K562 (cell line): ENCODE results near the gene ZNF780A.

Experiments
- CREB3 ChIP-seq: fragments of 450-650 bp; conservative IDR thresholded peaks from 2 replicates; pipeline ENCODE4 v1.6.1; 2016; ENCODE audit warnings: missing genetic modification characterization, low read depth, mild to moderate bottlenecking, missing compliant biosample characterization, moderate library complexity
- ELK1 ChIP-seq: sonication (generic); formaldehyde crosslinking; IDR thresholded peaks from 2 replicates; pipeline ENCODE4 v1.8.1; 2022; ENCODE audit warnings: missing genetic modification reagents
- EZH2 ChIP-seq: IDR thresholded peaks from 2 replicates; pipeline ENCODE4 v1.6.1; 2012; ENCODE audit warnings: low read depth, mild to moderate bottlenecking, inconsistent platforms, low read length, borderline replicate concordance
- FOXA1 ChIP-seq: fragments of 450-650 bp; IDR thresholded peaks from 2 replicates; pipeline ENCODE4 v1.6.1; 2016; ENCODE audit warnings: mild to moderate bottlenecking, borderline replicate concordance
- FOXJ3 ChIP-seq: sonication (generic); formaldehyde crosslinking; IDR thresholded peaks from 2 replicates; pipeline ENCODE4 v1.4.0; 2020; ENCODE audit warnings: mild to moderate bottlenecking, missing genetic modification reagents
- HCFC1 ChIP-seq: IDR thresholded peaks from 2 replicates; pipeline ENCODE4 v1.6.1; 2012; ENCODE audit warnings: low read depth, low read length, improper control_type of control experiment
- IRF2 ChIP-seq: sonication (generic); formaldehyde crosslinking; IDR thresholded peaks from 2 replicates; pipeline ENCODE4 v1.8.1; 2022; ENCODE audit warnings: mild to moderate bottlenecking, missing genetic modification reagents
- MTA3 ChIP-seq: fragments of 450-650 bp; formaldehyde crosslinking; IDR thresholded peaks from 2 replicates; pipeline ENCODE4 v1.6.1; 2017; ENCODE audit warnings: mild to moderate bottlenecking, borderline replicate concordance
- PRPF4 ChIP-seq: fragments of 200-400 bp; formaldehyde crosslinking; IDR thresholded peaks from one replicate; pipeline ENCODE4 v1.6.1; 2017; ENCODE audit warnings: low read length, low read depth, mild to moderate bottlenecking; ENCODE audit not compliant: insufficient read depth, poor library complexity, severe bottlenecking
- SIX5 ChIP-seq, 2 experiments: IDR thresholded peaks; 2 replicates each; pipeline ENCODE4 v1.6.1; 2011; ENCODE audit warnings: low read length in 2 of 2, borderline replicate concordance in 1 of 2, low read depth in 1 of 2, mild to moderate bottlenecking in 1 of 2, moderate library complexity in 1 of 2; ENCODE audit not compliant: insufficient read depth in 1 of 2
- SP2 ChIP-seq: IDR thresholded peaks from 2 replicates; pipeline ENCODE4 v1.6.1; 2011; ENCODE audit warnings: mild to moderate bottlenecking, low read depth, low read length, moderate library complexity; ENCODE audit not compliant: poor library complexity, severe bottlenecking; ENCODE audit errors: extremely low read depth
- SREBF2 ChIP-seq: sonication (generic); formaldehyde crosslinking; IDR thresholded peaks from 2 replicates; pipeline ENCODE4 v1.4.0; 2020; ENCODE audit warnings: mild to moderate bottlenecking, missing genetic modification reagents
- ZBTB33 ChIP-seq: sonication (generic); formaldehyde crosslinking; IDR thresholded peaks from 2 replicates; pipeline ENCODE4 v1.8.1; 2023; ENCODE audit warnings: mild to moderate bottlenecking, missing genetic modification reagents
- ZNF41 ChIP-seq: fragments of 250-450 bp; sonication (Bioruptor Pico); conservative IDR thresholded peaks from 2 replicates; pipeline ENCODE4 v1.4.0; 2020; ENCODE audit warnings: mild to moderate bottlenecking

- TF ChIP-seq PRPF4 (no peak), SP2 (no peak), ZBTB33 (CRISPR knock-in tag) (no peak), HCFC1 (no peak), ZNF41 (no peak), SREBF2 (no peak), SIX5 (IDR thresholded peaks at IDR 0.05; ENCODE audit: borderline replicate concordance in 1 of 2, insufficient read depth in 1 of 2, low read depth in 1 of 2, low read length in 2 of 2) (no peak), ELK1 (CRISPR knock-in tag) (no peak), FOXA1 (no peak), EZH2 (no peak), CREB3 (no peak), IRF2 (CRISPR knock-in tag) (no peak), FOXJ3 (CRISPR knock-in tag) (no peak), MTA3 (no peak)
These were observed 12.9 kb upstream of the ZNF780A start for GRCh38 chr19:40103600-40103999.
